T-cell (primary cell): ENCODE results near the gene SYNGR3. TPM values are rescaled to one million over a fixed set of nuclear protein-coding genes. Genes with fewer than 3 reads are reported as not detected.

Experiments used
- ATAC-seq, 4 experiments: fragments of 200-7000 bp in 3 of 4; fragments of 150-1000 bp in 1 of 4; cut with Tn5 transposase; replicated peaks in 1 of 4; 1 replicate in 3 of 4; 2 replicates in 1 of 4; pipeline ENCODE4 v1.10.0; 2021; ENCODE audit warnings: moderate library complexity in 3 of 4, mild to moderate bottlenecking in 2 of 4, moderate number of reproducible peaks in 1 of 4
- CTCF ChIA-PET, 2 donors: fragments of 300-600 bp; sonication (Branson Sonifier 250); formaldehyde crosslinking; loops; one replicate each; lab custom pipeline; 2022; ENCODE audit warnings: antibody characterized with exemption in 2 of 2; lab: Charles Lee
- POLR2A ChIA-PET, 2 donors: fragments of 300-600 bp; sonication (Branson Sonifier 250); formaldehyde crosslinking; loops; one replicate each; lab custom pipeline; 2022; ENCODE audit warnings: antibody characterized with exemption in 2 of 2; lab: Charles Lee
- DNase-seq, 35 experiments: peaks; one replicate each; pipeline versions ENCODE4 v3.0.0 to v3.0.0-alpha.2; 2013 to 2023
- H3K27ac ChIP-seq: one replicate; pipeline ENCODE4 v1.5.1; 2013; ENCODE audit warnings: low read length
- H3K27me3 ChIP-seq, 2 experiments: replicated peaks in 1 of 2; 1 replicate in 1 of 2; 2 replicates in 1 of 2; pipeline versions ENCODE4 v1.6.1 to v1.7.0; 2013; ENCODE audit warnings: low read length in 1 of 2, mixed read lengths in 1 of 2; ENCODE audit not compliant: control insufficient read depth in 2 of 2, insufficient read depth in 2 of 2; ENCODE audit errors: extremely low read depth in 1 of 2
- H3K36me3 ChIP-seq, 2 donors: 1 replicate in 1 of 2; 2 replicates in 1 of 2; pipeline versions ENCODE4 v1.6.1 to v1.7.0; 2013; ENCODE audit warnings: low read length in 1 of 2; ENCODE audit not compliant: control insufficient read depth in 2 of 2, insufficient read depth in 1 of 2; ENCODE audit errors: extremely low read depth in 1 of 2
- H3K4me1 ChIP-seq, 2 experiments: 1 replicate in 1 of 2; 2 replicates in 1 of 2; pipeline versions ENCODE4 v1.6.1 to v1.7.0; 2013; ENCODE audit warnings: low read length in 2 of 2, mixed read lengths in 1 of 2; ENCODE audit not compliant: insufficient read depth in 2 of 2, control insufficient read depth in 1 of 2; ENCODE audit errors: extremely low read depth in 1 of 2
- H3K4me3 ChIP-seq, 2 donors: 1 replicate in 1 of 2; 2 replicates in 1 of 2; pipeline versions ENCODE4 v1.5.1 to v1.7.0; 2013; ENCODE audit warnings: mild to moderate bottlenecking in 2 of 2, low read length in 1 of 2, moderate library complexity in 1 of 2; ENCODE audit not compliant: control insufficient read depth in 1 of 2; ENCODE audit errors: extremely low read depth in 1 of 2
- H3K9me3 ChIP-seq: 2 replicates; pipeline ENCODE4 v1.7.0; 2013
- H3K27ac Mint-ChIP-seq, 2 donors: one replicate each; pipeline ENCODE4 v1.8.0; 2020 to 2021; ENCODE audit warnings: mild to moderate bottlenecking in 2 of 2, mixed read lengths in 2 of 2
- H3K27me3 Mint-ChIP-seq, 2 donors: one replicate each; pipeline ENCODE4 v1.8.0; 2021 to 2022; ENCODE audit warnings: mixed read lengths in 2 of 2
- H3K36me3 Mint-ChIP-seq: one replicate; pipeline ENCODE4 v1.8.0; 2021; ENCODE audit warnings: mixed read lengths
- H3K4me1 Mint-ChIP-seq, 3 donors: one replicate each; pipeline ENCODE4 v1.8.0; 2020 to 2022; ENCODE audit warnings: mixed read lengths in 3 of 3, mild to moderate bottlenecking in 1 of 3
- H3K4me3 Mint-ChIP-seq, 3 donors: one replicate each; pipeline ENCODE4 v1.8.0; 2020 to 2022; ENCODE audit warnings: mild to moderate bottlenecking in 3 of 3, mixed read lengths in 3 of 3, moderate library complexity in 3 of 3
- H3K9me3 Mint-ChIP-seq, 3 donors: one replicate each; pipeline ENCODE4 v1.8.0; 2020 to 2022; ENCODE audit warnings: mixed read lengths in 3 of 3
- WGBS: methylation state at CpG from one replicate; pipeline ENCODE4 v1.1.5; 2013; ENCODE audit warnings: missing lambda C conversion rate; ENCODE audit not compliant: insufficient coverage; 5-methylcytosine and 5-hydroxymethylcytosine counted together
- total RNA-seq, 35 experiments: library from RNA in 6 of 35; stranded (reverse) in 6 of 35; fragments of 120-200 nt in 1 of 35; gene quantifications; one replicate each; pipeline versions ENCODE4 v1.2.1 to v1.2.4 and lab custom pipeline; 2013 to 2026

Gene SYNGR3
- total RNA-seq, 5 donors from 2014 or later (not counting 1 experiment from before 2014, with no cell fraction given), result 1.1 to 5.7 (median 1.7) TPM

DNA sequence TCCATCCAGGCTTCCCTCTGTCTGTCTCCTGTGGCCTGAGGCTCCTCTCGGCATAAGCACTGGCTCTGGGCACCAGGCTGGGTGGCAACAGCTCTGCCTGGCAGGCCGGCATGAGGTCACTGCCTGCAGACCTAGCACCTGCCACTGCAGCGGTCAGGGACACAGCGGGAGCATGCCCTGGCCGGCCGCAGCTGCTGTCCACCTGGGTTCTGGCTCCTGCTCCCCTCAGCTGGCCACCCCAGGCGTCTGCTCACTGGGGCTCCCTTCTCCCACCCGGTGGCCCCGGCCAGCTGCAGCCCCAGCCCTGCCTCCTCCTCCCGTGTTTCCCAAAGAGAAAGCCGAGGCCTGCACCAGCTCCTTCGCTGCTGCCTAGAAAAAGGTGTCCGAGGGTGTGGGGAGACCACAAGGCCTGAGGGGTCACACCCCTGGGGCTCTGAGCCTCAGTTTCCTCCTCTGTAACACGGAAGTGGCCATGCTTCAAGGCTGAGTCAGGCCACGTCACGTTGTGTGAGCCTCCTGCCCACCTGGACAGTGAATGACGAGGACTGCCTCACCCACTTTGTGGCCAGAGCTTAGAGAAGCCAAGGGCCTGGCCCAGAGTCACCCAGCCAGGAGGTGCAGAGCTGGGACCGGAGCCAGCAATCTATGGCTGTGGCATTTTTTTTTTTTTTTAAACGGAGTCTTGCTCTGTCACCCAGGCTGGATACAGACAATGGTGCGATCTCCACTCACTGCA, 51.2 kb downstream of the SYNGR3 start:
- Histone ChIP-seq H3K27me3 (no peaks in the 10 kb centered on the region), H3K36me3 (peaks cover 0 to 2% of the 10 kb centered on the region in 2 donors), H3K4me3 (no peak overlapping the region), H3K4me1 (peaks cover 0 to 3% of the 10 kb centered on the region in 2 experiments), H3K9me3 (no peaks in the 10 kb centered on the region), H3K27ac (no peak overlapping the region)
- H3K27me3 Mint-ChIP-seq, result no peaks in the 10 kb centered on the region
- H3K9me3 Mint-ChIP-seq, result no peaks in the 10 kb centered on the region
- peaks cover 0 to 1% (median 0%) of the 10 kb centered on the region in 3 donors for H3K4me1 Mint-ChIP-seq
- no peak overlapping the region for H3K27ac Mint-ChIP-seq
- no peak overlapping the region for H3K4me3 Mint-ChIP-seq
- ChIA-PET CTCF (no interaction called here), POLR2A (no interaction called here)
- 93% methylated on average over 20 of the region's 20 CpGs for WGBS
- DNase-seq, result no peak
- ATAC-seq, result no peak
- no peaks in the 10 kb centered on the region for H3K36me3 Mint-ChIP-seq

DNA sequence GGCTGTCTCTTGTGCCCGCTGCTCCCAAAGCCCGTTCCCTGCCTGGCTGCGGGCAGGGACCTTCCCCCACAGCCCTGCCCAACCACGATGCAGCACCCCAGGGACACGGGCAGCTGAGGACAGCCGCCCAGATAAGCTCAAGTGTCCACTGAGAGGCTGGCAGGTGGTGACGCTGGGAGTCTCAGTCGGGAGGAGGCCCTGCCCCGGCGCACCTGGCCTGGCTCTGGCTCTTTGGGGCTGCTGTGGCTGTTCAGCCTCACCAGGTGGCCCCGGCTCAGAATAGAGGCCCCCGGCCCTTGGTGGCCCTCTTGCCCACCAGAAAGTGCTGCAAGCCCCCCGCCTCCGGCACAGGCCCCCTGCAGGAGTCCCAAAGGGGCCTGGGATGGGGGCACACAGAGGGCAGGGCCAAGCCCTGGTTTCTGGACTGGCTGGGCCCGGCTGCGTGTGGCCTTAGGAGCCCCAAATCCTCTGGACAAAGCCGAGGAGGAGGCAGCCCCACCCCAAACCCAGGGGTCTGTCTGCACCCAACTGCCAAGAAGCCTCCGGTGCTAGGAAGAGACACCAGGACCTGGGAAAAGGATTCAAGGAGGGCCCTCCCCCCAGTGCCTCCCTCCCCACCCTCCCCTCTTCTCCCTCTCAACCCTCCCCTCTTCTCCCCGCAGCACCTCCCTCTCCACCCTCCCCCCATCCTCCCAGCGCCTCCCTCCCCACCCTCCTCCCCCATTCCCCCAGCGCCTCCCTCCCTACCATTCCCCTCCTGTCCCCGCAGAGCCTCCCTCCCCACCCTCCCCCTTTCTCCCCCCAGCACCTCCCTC, 52.6 kb downstream of the SYNGR3 start:
- Histone ChIP-seq H3K27ac (no peak overlapping the region), H3K4me1 (peaks cover 6 to 15% of the 10 kb centered on the region in 2 experiments), H3K4me3 (no peak overlapping the region), H3K9me3 (no peaks in the 10 kb centered on the region), H3K36me3 (peaks cover 0 to 2% of the 10 kb centered on the region in 2 donors), H3K27me3 (no peaks in the 10 kb centered on the region)
- no peaks in the 10 kb centered on the region for H3K9me3 Mint-ChIP-seq
- no peaks in the 10 kb centered on the region for H3K36me3 Mint-ChIP-seq
- DNase-seq, result no peak
- WGBS, result 91% methylated on average over 13 of the region's 22 CpGs
- no peaks in the 10 kb centered on the region for H3K27me3 Mint-ChIP-seq
- peaks cover 8 to 13% (median 8%) of the 10 kb centered on the region in 3 donors for H3K4me1 Mint-ChIP-seq
- ATAC-seq, result no peak
- no peak overlapping the region for H3K27ac Mint-ChIP-seq
- ChIA-PET CTCF (no interaction called here), POLR2A (no interaction called here)
- no peak overlapping the region for H3K4me3 Mint-ChIP-seq

DNA sequence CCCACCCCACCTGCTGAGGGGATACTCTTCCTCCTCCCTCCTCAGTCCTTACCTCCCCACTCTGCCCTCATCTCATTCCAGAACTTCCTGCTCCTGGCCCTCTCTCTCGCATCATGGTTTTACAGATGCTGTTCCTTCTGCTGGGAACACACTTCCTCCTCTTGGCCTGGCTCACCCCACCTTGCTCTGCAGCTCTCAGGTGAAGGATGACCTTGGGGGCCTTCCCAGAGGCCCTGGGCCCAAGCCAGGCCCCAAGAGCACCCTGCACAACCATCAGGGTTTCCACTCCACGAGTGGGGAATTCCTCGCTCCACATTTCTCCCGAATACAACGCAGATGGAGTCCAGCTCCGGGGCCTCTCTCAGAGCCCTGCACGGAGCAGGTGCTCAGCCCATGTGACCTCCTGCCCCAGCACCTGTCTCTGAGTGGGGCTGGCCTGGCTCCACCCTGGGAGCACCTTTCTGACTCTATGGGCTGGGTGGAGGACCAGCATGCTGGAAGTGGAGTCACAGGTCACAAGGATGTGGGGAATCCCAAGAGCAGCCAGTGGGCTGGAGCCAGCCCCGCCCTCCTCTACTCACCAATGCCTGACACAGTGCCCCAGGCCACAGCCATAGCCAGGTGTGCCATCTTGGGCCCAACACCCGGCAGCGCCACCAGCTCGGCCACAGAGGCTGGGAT, 53.4 kb downstream of the SYNGR3 start:
- H3K4me1 ChIP-seq, result peaks cover 6 to 17% of the 10 kb centered on the region in 2 experiments
- no peak overlapping the region for H3K27ac ChIP-seq
- no peak overlapping the region for H3K4me3 ChIP-seq
- Mint-ChIP-seq H3K4me3 (no peak overlapping the region), H3K9me3 (no peaks in the 10 kb centered on the region), H3K27ac (no peak overlapping the region), H3K27me3 (no peaks in the 10 kb centered on the region), H3K36me3 (no peaks in the 10 kb centered on the region), H3K4me1 (peaks cover 8 to 15% (median 9%) of the 10 kb centered on the region in 3 donors)
- no peaks in the 10 kb centered on the region for H3K27me3 ChIP-seq
- ChIA-PET CTCF (no interaction called here), POLR2A (no interaction called here)
- WGBS, result 96% methylated on average over 10 of the region's 11 CpGs
- DNase-seq (no peak), ATAC-seq (no peak)
- H3K9me3 ChIP-seq, result no peaks in the 10 kb centered on the region
- H3K36me3 ChIP-seq, result peaks cover 0 to 2% of the 10 kb centered on the region in 2 donors

Other genes starting within 250 kb of the SYNGR3 start
- gene NME3, start 218.4 kb upstream of the SYNGR3 start, total RNA-seq, result 10 to 100 TPM; 45.1 to 95.9 (median 87.5) TPM
- gene EME2, start 217.2 kb upstream of the SYNGR3 start, total RNA-seq, result 10 to 100 TPM; 23.0 to 50.6 (median 34.5) TPM
- 10 to 100 TPM; 37.5 to 91.2 (median 77.9) TPM for gene MRPS34, start 216.8 kb upstream of the SYNGR3 start, total RNA-seq
- 100 to 1,000 TPM in 3 of 5 donors, 10 to 100 TPM in 2; 67.3 to 162 (median 139) TPM for gene SPSB3, start 207.4 kb upstream of the SYNGR3 start, total RNA-seq
- 10 to 100 TPM; 41.2 to 77.0 (median 74.3) TPM for gene NUBP2, start 207.0 kb upstream of the SYNGR3 start, total RNA-seq
- gene IGFALS, start 196.3 kb upstream of the SYNGR3 start, total RNA-seq, result 1 to 10 TPM in 2 of 5 donors, under 1 TPM in 3; 0.50 to 1.9 (median 0.88) TPM
- 100 to 1,000 TPM in 1 of 5 donors, 10 to 100 TPM in 4; 37.6 to 102 (median 70.7) TPM for gene HAGH, start 163.1 kb upstream of the SYNGR3 start, total RNA-seq
- gene FAHD1, start 162.8 kb upstream of the SYNGR3 start, total RNA-seq, result 10 to 100 TPM in 3 of 5 donors, 1 to 10 TPM in 2; 6.2 to 15.3 (median 11.2) TPM
- gene MEIOB, start 117.8 kb upstream of the SYNGR3 start, total RNA-seq, result under 1 TPM in 1 of 5 donors, not detected in 4; 0.26 TPM
- gene HS3ST6, start 71.6 kb upstream of the SYNGR3 start, total RNA-seq, result not detected
- gene MSRB1, start 46.8 kb upstream of the SYNGR3 start, total RNA-seq, result 10 to 100 TPM in 2 of 5 donors, 1 to 10 TPM in 3; 5.6 to 11.9 (median 9.6) TPM
- gene RPL3L, start 35.3 kb upstream of the SYNGR3 start, total RNA-seq, result not detected
- 10 to 100 TPM; 46.3 to 96.5 (median 84.4) TPM for gene NDUFB10, start 30.4 kb upstream of the SYNGR3 start, total RNA-seq
- gene RPS2, start 25.1 kb upstream of the SYNGR3 start, total RNA-seq, result 1,000 to 10,000 TPM; 3,208 to 3,662 (median 3,410) TPM
- under 1 TPM in 3 of 5 donors, not detected in 2; 0.38 to 0.66 (median 0.44) TPM for gene RNF151, start 23.1 kb upstream of the SYNGR3 start, total RNA-seq
- 10 to 100 TPM; 21.1 to 45.6 (median 36.9) TPM for gene TBL3, start 17.9 kb upstream of the SYNGR3 start, total RNA-seq
- gene NOXO1, start 8.5 kb upstream of the SYNGR3 start, total RNA-seq, result 1 to 10 TPM in 2 of 5 donors, under 1 TPM in 2, not detected in 1; 0.78 to 2.2 (median 1.3) TPM
- 10 to 100 TPM; 16.1 to 31.9 (median 22.0) TPM for gene GFER, start 5.8 kb upstream of the SYNGR3 start, total RNA-seq
- gene ZNF598, start 19.9 kb downstream of the SYNGR3 start, total RNA-seq, result 10 to 100 TPM; 44.3 to 73.7 (median 68.8) TPM
- under 1 TPM in 2 of 5 donors, not detected in 3; 0.43 to 0.44 TPM for gene NPW, start 29.8 kb downstream of the SYNGR3 start, total RNA-seq
- 1 to 10 TPM; 2.9 to 6.8 (median 5.8) TPM for gene NHERF2, start 36.9 kb downstream of the SYNGR3 start, total RNA-seq
- gene NTHL1, start 57.9 kb downstream of the SYNGR3 start, total RNA-seq, result 10 to 100 TPM in 3 of 5 donors, 1 to 10 TPM in 2; 5.8 to 24.1 (median 18.3) TPM
- 100 to 1,000 TPM; 134 to 181 (median 161) TPM for gene TSC2, start 58.0 kb downstream of the SYNGR3 start, total RNA-seq
- 100 to 1,000 TPM in 4 of 5 donors, 10 to 100 TPM in 1; 99.4 to 152 (median 137) TPM for gene PKD1, start 145.9 kb downstream of the SYNGR3 start, total RNA-seq
- gene RAB26, start 158.7 kb downstream of the SYNGR3 start, total RNA-seq, result under 1 TPM in 2 of 5 donors, not detected in 3; 0.19 to 0.66 TPM
- 10 to 100 TPM; 25.6 to 54.3 (median 43.9) TPM for gene TRAF7, start 165.8 kb downstream of the SYNGR3 start, total RNA-seq
- under 1 TPM in 2 of 5 donors, not detected in 3; 0.06 to 0.47 TPM for gene CASKIN1, start 206.6 kb downstream of the SYNGR3 start, total RNA-seq
- gene MLST8, start 215.5 kb downstream of the SYNGR3 start, total RNA-seq, result 10 to 100 TPM; 26.2 to 32.5 (median 30.2) TPM
- gene BRICD5, start 220.9 kb downstream of the SYNGR3 start, total RNA-seq, result 10 to 100 TPM in 3 of 5 donors, 1 to 10 TPM in 2; 6.7 to 27.7 (median 20.4) TPM
- gene PGP, start 224.9 kb downstream of the SYNGR3 start, total RNA-seq, result 10 to 100 TPM; 12.7 to 23.1 (median 20.4) TPM
- gene E4F1, start 233.6 kb downstream of the SYNGR3 start, total RNA-seq, result 10 to 100 TPM; 32.8 to 52.0 (median 47.0) TPM
- gene DNASE1L2, start 246.5 kb downstream of the SYNGR3 start, total RNA-seq, result 1 to 10 TPM in 3 of 5 donors, under 1 TPM in 2; 0.63 to 3.3 (median 1.9) TPM